CD14-positive monocyte (primary cell): ENCODE measurements around the gene MAB21L4. TPM values are rescaled to one million over a fixed set of nuclear protein-coding genes. Genes with fewer than 3 reads are reported as not detected.
A peak's percentile ranks its signal among the peaks of the same experiment; 100 is the strongest.

Experiments
- DNase-seq, 3 donors: peaks; one replicate each; pipeline ENCODE4 v3.0.0-alpha.2; 2011 to 2022
- H2AFZ ChIP-seq: 2 replicates; pipeline ENCODE4 v1.6.0; 2012; ENCODE audit warnings: mild to moderate bottlenecking, low read depth, low read length, inconsistent platforms; ENCODE audit not compliant: insufficient read depth, poor library complexity, severe bottlenecking
- H3K27ac ChIP-seq, 2 donors: 1 replicate in 1 of 2; 2 replicates in 1 of 2; pipeline ENCODE4 v1.5.1; 2012 to 2013; ENCODE audit warnings: low read length in 2 of 2, control low read depth in 1 of 2, inconsistent platforms in 1 of 2, low read depth in 1 of 2, mild to moderate bottlenecking in 1 of 2
- H3K27me3 ChIP-seq, 2 donors: one replicate each; pipeline versions ENCODE4 v1.6.0 to v1.6.1; 2011 to 2013; ENCODE audit warnings: low read length in 2 of 2; ENCODE audit not compliant: control insufficient read depth in 2 of 2, insufficient read depth in 2 of 2
- H3K36me3 ChIP-seq, 2 donors: replicated peaks in 1 of 2; 1 replicate in 1 of 2; 2 replicates in 1 of 2; pipeline versions ENCODE4 v1.5.1 to v1.6.1; 2012 to 2013; ENCODE audit warnings: low read length in 2 of 2, control low read depth in 1 of 2, inconsistent platforms in 1 of 2, mild to moderate bottlenecking in 1 of 2; ENCODE audit not compliant: insufficient read depth in 2 of 2, control insufficient read depth in 1 of 2
- H3K4me1 ChIP-seq, 2 donors: 1 replicate in 1 of 2; 2 replicates in 1 of 2; pipeline versions ENCODE4 v1.5.1 to v1.6.1; 2012 to 2013; ENCODE audit warnings: low read length in 2 of 2, control low read depth in 1 of 2, inconsistent platforms in 1 of 2, mild to moderate bottlenecking in 1 of 2, moderate library complexity in 1 of 2; ENCODE audit not compliant: insufficient read depth in 2 of 2, control insufficient read depth in 1 of 2
- H3K4me2 ChIP-seq: replicated peaks from 2 replicates; pipeline ENCODE3; 2012; ENCODE audit warnings: low read length, moderate library complexity, mild to moderate bottlenecking; ENCODE audit not compliant: poor library complexity, severe bottlenecking; ENCODE audit errors: extremely low read depth
- H3K4me3 ChIP-seq, 3 experiments: fragments of 200-600 bp in 1 of 3; sonication (generic) in 1 of 3; replicated peaks in 1 of 3; 1 replicate in 2 of 3; 2 replicates in 1 of 3; pipeline ENCODE4 v1.5.1; 2011 to 2013; ENCODE audit warnings: low read length in 3 of 3, mild to moderate bottlenecking in 3 of 3, control low read depth in 2 of 3, low read depth in 2 of 3, inconsistent platforms in 1 of 3, moderate library complexity in 1 of 3
- H3K79me2 ChIP-seq: 2 replicates; pipeline ENCODE4 v1.6.0; 2012; ENCODE audit warnings: mild to moderate bottlenecking, control low read depth, inconsistent platforms, low read length, moderate library complexity; ENCODE audit not compliant: insufficient read depth
- H3K9ac ChIP-seq: 2 replicates; pipeline ENCODE4 v1.6.0; 2017; ENCODE audit warnings: low read length, mild to moderate bottlenecking; ENCODE audit not compliant: insufficient read depth, poor library complexity, severe bottlenecking
- H3K9me3 ChIP-seq, 2 donors: replicated peaks in 1 of 2; 1 replicate in 1 of 2; 2 replicates in 1 of 2; pipeline versions ENCODE4 v1.5.1 to v1.6.1; 2012 to 2013; ENCODE audit warnings: low read length in 2 of 2, control low read depth in 1 of 2; ENCODE audit not compliant: control insufficient read depth in 1 of 2, insufficient read depth in 1 of 2
- H4K20me1 ChIP-seq: 2 replicates; pipeline ENCODE4 v1.6.0; 2012; ENCODE audit warnings: mild to moderate bottlenecking, low read length, control low read depth, moderate library complexity; ENCODE audit not compliant: insufficient read depth
- H3K27ac Mint-ChIP-seq, 7 donors: one replicate each; pipeline ENCODE4 v1.8.0; 2020; ENCODE audit warnings: mild to moderate bottlenecking in 7 of 7, mixed read lengths in 7 of 7, moderate library complexity in 6 of 7, inconsistent platforms in 2 of 7
- H3K27me3 Mint-ChIP-seq, 3 donors: one replicate each; pipeline ENCODE4 v1.8.0; 2021 to 2022; ENCODE audit warnings: low read depth in 3 of 3, mild to moderate bottlenecking in 3 of 3, mixed read lengths in 3 of 3, moderate library complexity in 3 of 3, inconsistent platforms in 1 of 3
- H3K36me3 Mint-ChIP-seq, 2 donors: one replicate each; pipeline ENCODE4 v1.8.0; 2020; ENCODE audit warnings: mixed read lengths in 2 of 2, inconsistent platforms in 1 of 2, mild to moderate bottlenecking in 1 of 2
- H3K4me1 Mint-ChIP-seq: one replicate; pipeline ENCODE4 v1.8.0; 2020; ENCODE audit warnings: mild to moderate bottlenecking, mixed read lengths
- H3K4me3 Mint-ChIP-seq, 2 donors: one replicate each; pipeline ENCODE4 v1.8.0; 2020; ENCODE audit warnings: mild to moderate bottlenecking in 2 of 2, mixed read lengths in 2 of 2, moderate library complexity in 1 of 2
- H3K9me3 Mint-ChIP-seq, 7 donors: one replicate each; pipeline ENCODE4 v1.8.0; 2020 to 2022; ENCODE audit warnings: mixed read lengths in 7 of 7, mild to moderate bottlenecking in 6 of 7, moderate library complexity in 6 of 7, inconsistent platforms in 2 of 7
- WGBS: methylation state at CpG from one replicate; pipeline ENCODE4 v1.1.5; 2013; ENCODE audit warnings: missing lambda C conversion rate; ENCODE audit not compliant: insufficient coverage; 5-methylcytosine and 5-hydroxymethylcytosine counted together
- intact Hi-C, 2 donors: fragments of 100-400 bp; cut with micrococcal nuclease; formaldehyde crosslinking; loops; one replicate each; pipeline versions ENCODE4 v1.15.0 to v1.15.1; 2023
- polyA plus RNA-seq, 3 donors: library from polyadenylated mRNA; depleted of rRNA in 1 of 3; unstranded in 2 of 3; stranded (reverse) in 1 of 3; fragments of 300-500 nt in 2 of 3; fragments of >200 nt in 1 of 3; fragmentation: Illumina TruSeq in 2 of 3; gene quantifications; 1 replicate in 2 of 3; 2 replicates in 1 of 3; pipeline ENCODE4 v1.2.3, GENCODE V29; 2012 to 2021
- TF ChIP-seq, protein P1 (sequence below): fragments of 200-600 bp; IDR thresholded peaks from one replicate; pipeline ENCODE4 v1.8.0; 2022; ENCODE audit warnings: antibody characterized with exemption, mild to moderate bottlenecking

Gene MAB21L4
- polyA plus RNA-seq, 3 donors, result not detected

DNA sequence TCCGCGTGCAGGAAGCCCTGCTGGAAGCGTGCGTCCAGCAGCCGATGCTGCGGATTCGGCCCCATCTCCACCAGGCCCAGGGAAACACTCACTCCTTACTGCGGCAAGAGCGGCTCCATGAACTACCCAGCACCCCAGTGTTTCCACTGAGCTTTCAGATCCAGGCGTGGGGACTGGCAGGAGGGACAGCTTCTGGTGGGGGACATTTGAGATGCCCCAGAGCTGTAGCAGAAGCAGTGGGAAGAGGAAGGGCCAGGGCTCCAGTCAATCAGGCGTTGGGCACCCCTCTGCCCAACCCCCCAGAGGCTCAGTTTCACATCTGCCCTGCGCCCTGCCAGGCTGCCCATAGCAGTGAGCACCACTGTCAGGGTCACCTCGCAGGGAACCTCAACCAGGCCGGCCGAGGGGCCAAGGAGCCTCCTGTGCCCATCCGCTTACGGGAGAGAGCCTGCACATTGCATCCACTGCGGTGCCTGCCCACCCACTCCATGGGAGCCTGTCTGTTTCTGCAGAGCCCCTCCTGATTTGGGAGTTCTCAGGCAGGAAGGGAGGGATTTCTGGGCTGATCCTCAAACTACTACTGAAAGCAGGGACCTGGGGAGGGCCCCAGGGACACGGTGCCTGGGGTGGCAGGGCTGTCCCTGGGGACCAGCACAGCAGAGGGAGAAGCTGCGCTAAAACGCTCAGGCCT, 22.7 kb downstream of the MAB21L4 start:
- Histone ChIP-seq H3K9me3 (no peaks in the 10 kb centered on the region), H3K4me3 (no peak overlapping the region), H3K4me2 (no peak overlapping the region), H3K79me2 (no peaks in the 10 kb centered on the region), H4K20me1 (no peaks in the 10 kb centered on the region), H3K36me3 (no peaks in the 10 kb centered on the region), H3K27me3 (no peaks in the 10 kb centered on the region), H3K27ac (no peak overlapping the region), H3K9ac (no peak overlapping the region), H2AFZ (no peak overlapping the region), H3K4me1 (no peaks in the 10 kb centered on the region)
- Mint-ChIP-seq H3K4me1 (no peaks in the 10 kb centered on the region), H3K27me3 (peaks cover 5 to 6% (median 5%) of the 10 kb centered on the region in 3 donors), H3K9me3 (peaks cover 0 to 4% (median 0%) of the 10 kb centered on the region in 7 donors), H3K36me3 (no peaks in the 10 kb centered on the region), H3K27ac (peak overlapping the region in 1 of 7 donors; percentile 52), H3K4me3 (no peak overlapping the region)
- no peak for DNase-seq
- TF ChIP-seq, protein P1, sequence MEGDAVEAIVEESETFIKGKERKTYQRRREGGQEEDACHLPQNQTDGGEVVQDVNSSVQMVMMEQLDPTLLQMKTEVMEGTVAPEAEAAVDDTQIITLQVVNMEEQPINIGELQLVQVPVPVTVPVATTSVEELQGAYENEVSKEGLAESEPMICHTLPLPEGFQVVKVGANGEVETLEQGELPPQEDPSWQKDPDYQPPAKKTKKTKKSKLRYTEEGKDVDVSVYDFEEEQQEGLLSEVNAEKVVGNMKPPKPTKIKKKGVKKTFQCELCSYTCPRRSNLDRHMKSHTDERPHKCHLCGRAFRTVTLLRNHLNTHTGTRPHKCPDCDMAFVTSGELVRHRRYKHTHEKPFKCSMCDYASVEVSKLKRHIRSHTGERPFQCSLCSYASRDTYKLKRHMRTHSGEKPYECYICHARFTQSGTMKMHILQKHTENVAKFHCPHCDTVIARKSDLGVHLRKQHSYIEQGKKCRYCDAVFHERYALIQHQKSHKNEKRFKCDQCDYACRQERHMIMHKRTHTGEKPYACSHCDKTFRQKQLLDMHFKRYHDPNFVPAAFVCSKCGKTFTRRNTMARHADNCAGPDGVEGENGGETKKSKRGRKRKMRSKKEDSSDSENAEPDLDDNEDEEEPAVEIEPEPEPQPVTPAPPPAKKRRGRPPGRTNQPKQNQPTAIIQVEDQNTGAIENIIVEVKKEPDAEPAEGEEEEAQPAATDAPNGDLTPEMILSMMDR, result no peak
- 88% methylated on average over 16 of the region's 21 CpGs for WGBS
- intact Hi-C loops, result no loop called here

DNA sequence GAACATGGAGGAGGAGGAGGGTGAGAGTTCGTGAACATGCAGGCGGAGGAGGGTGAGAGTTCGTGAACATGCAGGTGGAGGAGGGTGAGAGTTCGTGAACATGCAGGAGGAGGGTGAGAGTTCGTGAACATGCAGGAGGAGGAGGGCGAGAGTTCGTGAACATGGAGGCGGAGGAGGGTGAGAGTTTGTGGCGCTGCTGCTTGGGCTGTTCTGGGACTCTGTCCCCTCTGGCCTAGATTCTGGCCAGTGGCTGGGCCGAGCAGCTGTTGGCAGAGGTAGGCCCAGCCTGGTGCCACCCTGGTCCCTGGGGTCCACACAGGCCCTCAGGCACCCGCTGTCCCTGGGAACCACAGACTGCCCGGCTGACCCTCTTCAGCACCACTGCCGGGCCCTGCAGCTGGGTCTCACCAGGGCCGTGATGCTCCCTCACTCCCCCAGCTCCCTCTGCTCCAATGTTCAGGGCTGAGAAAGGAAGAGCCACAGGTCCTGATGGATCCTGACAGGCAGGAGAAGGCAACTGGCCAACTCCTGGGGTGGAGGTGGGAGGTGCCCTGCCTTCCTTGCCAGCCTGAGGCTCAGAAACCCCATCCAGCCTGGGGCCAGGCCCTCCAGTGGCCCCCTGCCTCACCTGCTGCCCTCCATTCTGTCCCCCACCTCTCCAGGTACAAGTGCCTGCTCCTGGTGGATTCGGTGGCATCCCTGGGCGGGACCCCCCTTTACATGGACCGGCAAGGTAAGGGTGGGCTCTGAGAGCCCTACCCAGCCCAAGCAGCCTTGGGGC, 23.4 kb downstream of the MAB21L4 start:
- TF ChIP-seq, protein P1, result no peak
- intact Hi-C loops, result no loop called here
- Histone ChIP-seq H4K20me1 (no peaks in the 10 kb centered on the region), H3K9ac (no peak overlapping the region), H3K79me2 (no peaks in the 10 kb centered on the region), H2AFZ (no peak overlapping the region), H3K36me3 (no peaks in the 10 kb centered on the region), H3K4me3 (no peak overlapping the region), H3K4me2 (no peak overlapping the region), H3K27ac (no peak overlapping the region), H3K9me3 (no peaks in the 10 kb centered on the region), H3K4me1 (no peaks in the 10 kb centered on the region), H3K27me3 (no peaks in the 10 kb centered on the region)
- Mint-ChIP-seq H3K4me1 (no peaks in the 10 kb centered on the region), H3K27me3 (peaks cover 5 to 6% (median 5%) of the 10 kb centered on the region in 3 donors), H3K27ac (peak overlapping the region in 1 of 7 donors; percentile 52), H3K4me3 (no peak overlapping the region), H3K9me3 (peaks cover 0 to 4% (median 0%) of the 10 kb centered on the region in 7 donors), H3K36me3 (no peaks in the 10 kb centered on the region)
- 95% methylated on average over 14 of the region's 17 CpGs for WGBS
- DNase-seq, result no peak
